ENCODE results near the gene RPS6KA4.

The RPS6KA4 gene

GRCh38 chr11:64341851-64342791 lies 16.8 kb upstream of the RPS6KA4 start:
- no peak overlapping the region for H3K9ac ChIP-seq

GRCh38 chr11:64342869-64343745 lies 15.9 kb upstream of the RPS6KA4 start:
- H3K27me3 ChIP-seq (ENCODE audit: insufficient read depth, low read depth), result no peaks in the 10 kb centered on the region
- no peak overlapping the region for H3K9ac ChIP-seq
- H3K27ac ChIP-seq, result no peak overlapping the region
- no peak overlapping the region for H3K4me3 ChIP-seq (IDR thresholded peaks at IDR 0.05; ENCODE audit: insufficient read depth, low read depth, low read length)
- no peaks in the 10 kb centered on the region for H3K36me3 ChIP-seq (ENCODE audit: insufficient read depth)
- H3K4me1 ChIP-seq (ENCODE audit: low read depth, poor library complexity, severe bottlenecking), result peaks cover 29% of the 10 kb centered on the region
- no peak for TF ChIP-seq CTCF (conservative IDR thresholded peaks at IDR 0.05; ENCODE audit: low read depth, low read length)
- no peak overlapping the region for H3K4me2 ChIP-seq
- H3K79me2 ChIP-seq (ENCODE audit: insufficient read depth, low read depth), result no peaks in the 10 kb centered on the region
- H2AFZ ChIP-seq (ENCODE audit: low read depth), result no peak overlapping the region
- no peaks in the 10 kb centered on the region for H4K20me1 ChIP-seq (ENCODE audit: insufficient read depth)

More at GRCh38 chr11:64341851-64342791, 16.8 kb upstream of the RPS6KA4 start:
- H3K27ac ChIP-seq, result no peak overlapping the region
- H3K79me2 ChIP-seq (ENCODE audit: insufficient read depth, low read depth), result no peaks in the 10 kb centered on the region
- no peaks in the 10 kb centered on the region for H4K20me1 ChIP-seq (ENCODE audit: insufficient read depth)
- peak; percentile 41 for TF ChIP-seq CTCF (conservative IDR thresholded peaks at IDR 0.05; ENCODE audit: low read depth, low read length)
- no peak overlapping the region for H3K4me3 ChIP-seq (IDR thresholded peaks at IDR 0.05; ENCODE audit: insufficient read depth, low read depth, low read length)
- no peaks in the 10 kb centered on the region for H3K27me3 ChIP-seq (ENCODE audit: insufficient read depth, low read depth)
- H3K4me1 ChIP-seq (ENCODE audit: low read depth, poor library complexity, severe bottlenecking), result peaks cover 29% of the 10 kb centered on the region
- H3K4me2 ChIP-seq, result peak overlapping the region; percentile 39; the same call in 1 of the 2 replicates
- no peak overlapping the region for H2AFZ ChIP-seq (ENCODE audit: low read depth)
- H3K36me3 ChIP-seq (ENCODE audit: insufficient read depth), result no peaks in the 10 kb centered on the region

GRCh38 chr11:64343767-64344559 lies 15.0 kb upstream of the RPS6KA4 start:
- Histone ChIP-seq H3K4me1 (ENCODE audit: low read depth, poor library complexity, severe bottlenecking) (peaks cover 27% of the 10 kb centered on the region), H3K27me3 (ENCODE audit: insufficient read depth, low read depth) (no peaks in the 10 kb centered on the region), H4K20me1 (ENCODE audit: insufficient read depth) (no peaks in the 10 kb centered on the region), H3K4me3 (IDR thresholded peaks at IDR 0.05; ENCODE audit: insufficient read depth, low read depth, low read length) (no peak overlapping the region), H3K4me2 (no peak overlapping the region), H3K36me3 (ENCODE audit: insufficient read depth) (no peaks in the 10 kb centered on the region), H2AFZ (ENCODE audit: low read depth) (no peak overlapping the region), H3K79me2 (ENCODE audit: insufficient read depth, low read depth) (no peaks in the 10 kb centered on the region), H3K9ac (no peak overlapping the region), H3K27ac (no peak overlapping the region)
- no peak for TF ChIP-seq CTCF (conservative IDR thresholded peaks at IDR 0.05; ENCODE audit: low read depth, low read length)

DNA sequence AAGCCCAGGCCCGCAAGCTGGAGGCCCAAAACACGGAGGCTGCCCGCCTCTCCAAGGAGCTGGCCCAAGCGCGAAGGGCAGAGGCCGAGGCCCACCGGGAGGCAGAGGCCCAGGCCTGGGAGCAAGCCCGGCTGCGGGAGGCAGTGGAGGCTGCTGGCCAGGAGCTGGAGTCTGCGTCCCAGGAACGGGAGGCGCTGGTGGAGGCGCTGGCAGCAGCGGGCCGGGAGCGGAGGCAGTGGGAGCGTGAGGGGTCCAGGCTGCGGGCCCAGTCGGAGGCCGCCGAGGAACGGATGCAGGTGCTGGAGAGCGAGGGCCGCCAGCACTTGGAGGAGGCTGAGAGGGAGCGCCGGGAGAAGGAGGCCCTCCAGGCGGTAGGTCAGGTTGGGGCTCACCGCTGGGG lies 14.2 kb upstream of the RPS6KA4 start:
- no peak overlapping the region for H2AFZ ChIP-seq (ENCODE audit: low read depth)
- no peaks in the 10 kb centered on the region for H4K20me1 ChIP-seq (ENCODE audit: insufficient read depth)
- no peak overlapping the region for H3K4me2 ChIP-seq
- no peaks in the 10 kb centered on the region for H3K36me3 ChIP-seq (ENCODE audit: insufficient read depth)
- H3K79me2 ChIP-seq (ENCODE audit: insufficient read depth, low read depth), result no peaks in the 10 kb centered on the region
- no peak overlapping the region for H3K9ac ChIP-seq
- no peak for TF ChIP-seq CTCF (conservative IDR thresholded peaks at IDR 0.05; ENCODE audit: low read depth, low read length)
- no peak overlapping the region for H3K4me3 ChIP-seq (IDR thresholded peaks at IDR 0.05; ENCODE audit: insufficient read depth, low read depth, low read length)
- H3K4me1 ChIP-seq (ENCODE audit: low read depth, poor library complexity, severe bottlenecking), result peaks cover 19% of the 10 kb centered on the region
- no peaks in the 10 kb centered on the region for H3K27me3 ChIP-seq (ENCODE audit: insufficient read depth, low read depth)
- H3K27ac ChIP-seq, result no peak overlapping the region
